ENCODE measurements around the gene ECI1.

Gene ECI1

DNA sequence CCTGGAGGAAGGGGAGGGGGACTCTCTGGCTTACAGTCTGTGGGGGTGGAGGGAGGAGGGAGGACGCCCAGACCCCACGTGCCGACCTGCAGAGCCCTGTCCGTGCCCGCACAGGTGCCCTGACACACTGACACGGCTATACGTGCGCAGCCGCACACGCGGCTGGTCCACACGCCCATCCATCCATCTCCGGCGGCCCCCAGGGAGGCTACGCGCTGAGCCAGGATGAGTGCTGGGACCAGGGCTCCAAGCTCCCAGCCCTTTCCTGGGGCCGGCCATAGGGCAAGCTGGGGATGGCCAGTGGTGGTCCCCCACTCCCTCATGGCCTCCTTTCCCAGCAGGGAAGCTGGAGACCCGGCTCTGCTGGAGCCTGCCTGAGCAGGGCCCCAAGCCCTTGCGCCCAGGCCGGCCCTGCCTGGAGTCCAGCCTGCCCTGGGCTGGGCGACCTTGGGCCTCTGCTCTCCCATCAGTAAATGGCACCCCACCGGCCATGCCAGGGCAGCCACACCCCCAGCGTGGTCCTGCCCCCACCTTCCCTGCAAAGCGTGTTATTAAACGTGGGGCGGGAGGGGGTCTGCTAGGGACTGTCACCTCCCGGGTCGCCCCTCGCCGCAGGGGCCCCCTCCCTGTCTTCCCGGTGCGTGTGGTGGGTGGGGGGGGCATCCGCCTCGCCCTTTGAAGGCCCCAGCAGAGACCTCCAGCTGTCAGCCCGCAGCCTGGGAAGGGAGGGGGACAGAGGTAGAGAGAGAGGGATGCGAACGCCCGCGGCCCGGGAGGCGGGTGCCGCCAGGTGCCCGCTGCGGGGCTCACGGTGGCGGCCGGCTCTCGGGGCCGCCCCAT lies 55.8 kb downstream of the ECI1 start:
- no peak for DNase-seq (ENCODE audit: low read depth)

GRCh38 chr16:2194852-2195321 lies 56.5 kb downstream of the ECI1 start:
- peak; percentile 34 for DNase-seq (ENCODE audit: low read depth)

DNA sequence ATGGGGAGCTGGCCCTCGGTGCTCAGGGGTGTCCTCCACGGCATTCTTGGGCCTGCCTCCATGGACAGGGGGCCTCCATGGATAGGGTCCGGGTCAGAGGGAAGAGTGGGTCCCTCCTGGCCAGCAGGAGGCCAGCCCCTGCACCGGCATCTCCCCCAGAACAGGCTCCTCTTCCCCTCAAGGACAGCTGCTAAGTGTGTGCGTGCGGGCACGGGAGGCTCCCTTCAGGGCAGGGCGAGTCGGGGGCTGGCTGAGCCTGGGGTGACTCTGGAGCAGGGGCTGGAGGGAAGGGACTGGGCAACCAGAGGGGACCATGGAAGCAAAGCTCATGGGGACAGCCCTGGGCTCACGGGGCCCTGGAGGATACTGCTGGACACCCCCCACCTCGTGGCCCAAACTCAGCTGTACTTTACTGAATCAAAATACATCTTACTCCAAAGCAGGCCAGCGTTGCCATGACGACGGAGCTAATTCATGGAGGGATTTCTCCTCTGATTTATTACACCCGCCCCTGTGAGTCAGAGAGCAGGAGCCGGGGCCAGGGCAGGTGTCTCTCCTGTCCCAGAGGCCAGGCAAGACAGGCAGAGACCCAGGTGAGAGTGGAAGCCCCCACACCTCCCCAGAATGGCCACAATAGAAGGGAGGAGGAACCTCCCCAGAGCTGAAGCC lies 57.1 kb downstream of the ECI1 start:
- DNase-seq (ENCODE audit: low read depth): peak; percentile 23

GRCh38 chr16:2191446-2191706 lies 60.0 kb downstream of the ECI1 start:
- no peak for DNase-seq (ENCODE audit: low read depth)

DNA sequence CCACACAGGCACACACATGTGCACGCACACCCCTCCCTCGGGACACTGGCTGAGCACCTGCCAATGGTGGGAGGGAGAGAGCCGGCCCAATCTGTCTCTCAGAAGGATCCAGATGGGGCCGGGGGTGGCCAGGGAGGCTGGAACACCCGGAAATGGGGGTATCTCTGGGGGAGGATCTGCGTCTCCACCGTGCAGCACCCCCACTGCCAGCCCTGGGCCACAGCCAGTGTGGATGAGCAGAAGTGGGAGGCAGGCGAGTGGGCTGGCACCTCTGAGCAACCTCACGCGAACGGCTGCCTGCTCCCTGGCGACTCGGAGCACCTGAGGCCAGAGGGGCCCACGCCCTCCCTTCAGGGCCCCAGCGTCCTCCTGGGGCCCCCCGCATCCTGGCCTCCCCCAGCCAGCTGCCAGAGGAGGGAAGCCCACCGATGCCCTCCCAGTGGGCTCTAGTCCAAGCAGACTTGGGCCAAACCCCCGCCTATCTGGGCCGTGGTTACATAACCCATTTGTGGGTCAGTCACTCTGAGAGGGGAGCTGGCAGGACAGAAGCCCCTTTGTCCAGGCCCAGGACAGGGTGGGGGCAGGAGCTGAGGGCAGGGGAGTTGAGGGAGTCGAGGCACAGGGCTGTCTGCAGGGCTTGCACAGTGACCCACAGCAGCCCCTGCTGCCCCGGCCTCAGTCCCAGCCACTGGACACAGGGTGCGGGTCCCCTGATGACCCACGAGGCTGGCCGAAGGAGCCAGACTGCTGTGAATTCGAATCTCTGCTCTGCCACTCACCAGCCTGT lies 60.5 kb downstream of the ECI1 start:
- DNase-seq (ENCODE audit: low read depth): no peak

- no peak for DNase-seq (ENCODE audit: low read depth)
These were observed 61.3 kb downstream of the ECI1 start for GRCh38 chr16:2190002-2190658.
